ENCODE data around the gene HYLS1.

DNA sequence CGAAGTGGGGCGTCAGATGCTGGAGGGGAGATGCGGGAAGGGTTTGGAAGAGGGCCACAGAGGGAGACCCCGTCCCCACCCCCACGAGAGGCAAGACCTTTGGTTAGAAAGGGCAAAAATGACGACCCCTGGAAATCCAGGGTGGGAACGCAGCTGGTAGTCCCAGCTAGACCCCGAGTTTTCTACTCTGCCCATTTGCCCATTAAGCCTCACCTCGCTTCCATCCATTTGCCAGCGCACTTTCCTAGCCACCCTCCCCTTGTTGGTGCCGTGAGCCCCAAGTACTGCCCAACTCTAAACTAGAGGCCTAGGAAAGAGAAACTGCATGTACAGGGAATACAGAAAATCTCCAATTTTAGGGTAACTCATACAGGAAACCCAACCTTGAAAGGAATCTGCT is 17.2 kb downstream of the HYLS1 start:
- TF ChIP-seq, protein P1, sequence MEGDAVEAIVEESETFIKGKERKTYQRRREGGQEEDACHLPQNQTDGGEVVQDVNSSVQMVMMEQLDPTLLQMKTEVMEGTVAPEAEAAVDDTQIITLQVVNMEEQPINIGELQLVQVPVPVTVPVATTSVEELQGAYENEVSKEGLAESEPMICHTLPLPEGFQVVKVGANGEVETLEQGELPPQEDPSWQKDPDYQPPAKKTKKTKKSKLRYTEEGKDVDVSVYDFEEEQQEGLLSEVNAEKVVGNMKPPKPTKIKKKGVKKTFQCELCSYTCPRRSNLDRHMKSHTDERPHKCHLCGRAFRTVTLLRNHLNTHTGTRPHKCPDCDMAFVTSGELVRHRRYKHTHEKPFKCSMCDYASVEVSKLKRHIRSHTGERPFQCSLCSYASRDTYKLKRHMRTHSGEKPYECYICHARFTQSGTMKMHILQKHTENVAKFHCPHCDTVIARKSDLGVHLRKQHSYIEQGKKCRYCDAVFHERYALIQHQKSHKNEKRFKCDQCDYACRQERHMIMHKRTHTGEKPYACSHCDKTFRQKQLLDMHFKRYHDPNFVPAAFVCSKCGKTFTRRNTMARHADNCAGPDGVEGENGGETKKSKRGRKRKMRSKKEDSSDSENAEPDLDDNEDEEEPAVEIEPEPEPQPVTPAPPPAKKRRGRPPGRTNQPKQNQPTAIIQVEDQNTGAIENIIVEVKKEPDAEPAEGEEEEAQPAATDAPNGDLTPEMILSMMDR (IDR thresholded peaks at IDR 0.05; ENCODE audit: low read length), result no peak
- TF ChIP-seq EZH2phosphoT487 (IDR thresholded peaks at IDR 0.05; ENCODE audit: low read length) (no peak), EZH2 (optimal IDR thresholded peaks at IDR 0.05; ENCODE audit: low read depth, low read length) (no peak)

Measured in MM.1S (cell line).